NT2/D1 (cell line): ENCODE results near the gene PHF21B.

Experiments
- DNase-seq: peaks from one replicate; pipeline ENCODE4 v3.0.0-alpha.2; 2011; ENCODE audit warnings: low read depth, low spot score
- H3K27me3 ChIP-seq: 2 replicates; pipeline ENCODE4 v1.6.0; 2011; ENCODE audit warnings: mild to moderate bottlenecking; ENCODE audit not compliant: insufficient read length, insufficient read depth
- H3K36me3 ChIP-seq: 2 replicates; pipeline ENCODE4 v1.6.1; 2011; ENCODE audit warnings: mild to moderate bottlenecking, low read length, mixed read lengths; ENCODE audit not compliant: insufficient read depth, insufficient read length
- H3K4me1 ChIP-seq: 2 replicates; pipeline ENCODE4 v1.5.1; 2011; ENCODE audit not compliant: insufficient read depth, insufficient read length
- H3K4me3 ChIP-seq: 2 replicates; pipeline ENCODE4 v1.5.1; 2011; ENCODE audit warnings: low read depth; ENCODE audit not compliant: insufficient read length
- H3K9ac ChIP-seq: 2 replicates; pipeline ENCODE4 v1.6.0; 2011; ENCODE audit warnings: low read depth; ENCODE audit not compliant: insufficient read length
- H3K9me3 ChIP-seq: 2 replicates; pipeline ENCODE4 v1.5.1; 2011; ENCODE audit warnings: mild to moderate bottlenecking, low read length; ENCODE audit not compliant: insufficient read depth
- SUZ12 ChIP-seq: IDR thresholded peaks from 2 replicates; pipeline ENCODE4 v1.6.1; 2011; ENCODE audit not compliant: insufficient read length, insufficient read depth; ENCODE audit errors: extremely low read depth
- YY1 ChIP-seq: IDR thresholded peaks from 2 replicates; pipeline ENCODE4 v1.6.1; 2011; ENCODE audit not compliant: insufficient read length, insufficient read depth
- ZNF274 ChIP-seq: IDR thresholded peaks from 2 replicates; pipeline ENCODE4 v1.6.1; 2011; ENCODE audit warnings: mild to moderate bottlenecking, low read depth, low read length

PHF21B gene

GRCh38 chr22:44956840-44957767 is 52.7 kb downstream of the PHF21B start:
- H3K4me3 ChIP-seq = no peak overlapping the region

GRCh38 chr22:44955102-44955501 is 54.7 kb downstream of the PHF21B start:
- TF ChIP-seq SUZ12 = no peak
- TF ChIP-seq YY1 = no peak
- no peak for TF ChIP-seq ZNF274
- Histone ChIP-seq H3K4me3 (no peak overlapping the region), H3K4me1 (peaks cover 17% of the 10 kb centered on the region), H3K9me3 (peaks cover 7% of the 10 kb centered on the region; the same call in 1 of the 2 replicates), H3K36me3 (no peaks in the 10 kb centered on the region), H3K27me3 (no peaks in the 10 kb centered on the region), H3K9ac (no peak overlapping the region)
- no peak for DNase-seq

More at GRCh38 chr22:44956840-44957767, 52.7 kb downstream of the PHF21B start:
- H3K9me3 ChIP-seq = no peaks in the 10 kb centered on the region
- TF ChIP-seq SUZ12 = no peak
- TF ChIP-seq YY1 = no peak
- no peak for TF ChIP-seq ZNF274
- H3K36me3 ChIP-seq = no peaks in the 10 kb centered on the region
- peaks cover 17% of the 10 kb centered on the region for H3K4me1 ChIP-seq
- H3K27me3 ChIP-seq = no peaks in the 10 kb centered on the region
- DNase-seq = no peak
- H3K9ac ChIP-seq = peak overlapping the region; percentile 5

- Histone ChIP-seq H3K4me1 (peaks cover 17% of the 10 kb centered on the region), H3K9me3 (peaks cover 7% of the 10 kb centered on the region; the same call in 1 of the 2 replicates), H3K9ac (no peak overlapping the region), H3K4me3 (no peak overlapping the region), H3K27me3 (no peaks in the 10 kb centered on the region), H3K36me3 (no peaks in the 10 kb centered on the region)
- DNase-seq = no peak
- TF ChIP-seq SUZ12 (no peak), YY1 (no peak), ZNF274 (no peak)
Observed at GRCh38 chr22:44954149-44954548, 55.7 kb downstream of the PHF21B start.

GRCh38 chr22:44952863-44953746 is 56.7 kb downstream of the PHF21B start:
- DNase-seq = no peak
- H3K4me1 ChIP-seq = peaks cover 17% of the 10 kb centered on the region

GRCh38 chr22:44951510-44951816 is 58.3 kb downstream of the PHF21B start:
- Histone ChIP-seq H3K4me1 (peaks cover 9% of the 10 kb centered on the region), H3K9ac (no peak overlapping the region), H3K27me3 (no peaks in the 10 kb centered on the region), H3K9me3 (peaks cover 7% of the 10 kb centered on the region; the same call in 1 of the 2 replicates), H3K36me3 (no peaks in the 10 kb centered on the region), H3K4me3 (no peak overlapping the region)
- no peak for DNase-seq
- no peak for TF ChIP-seq YY1
- no peak for TF ChIP-seq ZNF274
- TF ChIP-seq SUZ12 = no peak

More at GRCh38 chr22:44952863-44953746, 56.7 kb downstream of the PHF21B start:
- Histone ChIP-seq H3K9ac (peak overlapping the region; percentile 10), H3K9me3 (peaks cover 7% of the 10 kb centered on the region; the same call in 1 of the 2 replicates), H3K36me3 (no peaks in the 10 kb centered on the region), H3K27me3 (no peaks in the 10 kb centered on the region), H3K4me3 (no peak overlapping the region)
- TF ChIP-seq SUZ12 (no peak), YY1 (no peak), ZNF274 (no peak)

- TF ChIP-seq ZNF274 (no peak), SUZ12 (no peak), YY1 (no peak)
- Histone ChIP-seq H3K36me3 (no peaks in the 10 kb centered on the region), H3K9me3 (peaks cover 7% of the 10 kb centered on the region; the same call in 1 of the 2 replicates), H3K4me3 (no peak overlapping the region), H3K9ac (no peak overlapping the region), H3K4me1 (peaks cover 9% of the 10 kb centered on the region), H3K27me3 (no peaks in the 10 kb centered on the region)
- DNase-seq = no peak
Observed at GRCh38 chr22:44950806-44951509, 58.8 kb downstream of the PHF21B start.
